ENCODE results near the gene SIMC1.

GRCh38 chr5:176355400-176356178, 117.4 kb downstream of the SIMC1 start:
- TF ChIP-seq POLR2AphosphoS5 (IDR thresholded peaks at IDR 0.05; ENCODE audit: low read depth, low read length) = no peak
- TF ChIP-seq CTCF (IDR thresholded peaks at IDR 0.05) = peak; percentile 10; the same call in 1 of the 2 replicates
- no peak for TF ChIP-seq TCF12 (IDR thresholded peaks at IDR 0.05)
- TF ChIP-seq FOSL2 (IDR thresholded peaks at IDR 0.05; ENCODE audit: borderline replicate concordance, low read depth) = no peak

Data from SK-N-SH (cell line).